Measurements from ENCODE around the gene KLF13.

DNA sequence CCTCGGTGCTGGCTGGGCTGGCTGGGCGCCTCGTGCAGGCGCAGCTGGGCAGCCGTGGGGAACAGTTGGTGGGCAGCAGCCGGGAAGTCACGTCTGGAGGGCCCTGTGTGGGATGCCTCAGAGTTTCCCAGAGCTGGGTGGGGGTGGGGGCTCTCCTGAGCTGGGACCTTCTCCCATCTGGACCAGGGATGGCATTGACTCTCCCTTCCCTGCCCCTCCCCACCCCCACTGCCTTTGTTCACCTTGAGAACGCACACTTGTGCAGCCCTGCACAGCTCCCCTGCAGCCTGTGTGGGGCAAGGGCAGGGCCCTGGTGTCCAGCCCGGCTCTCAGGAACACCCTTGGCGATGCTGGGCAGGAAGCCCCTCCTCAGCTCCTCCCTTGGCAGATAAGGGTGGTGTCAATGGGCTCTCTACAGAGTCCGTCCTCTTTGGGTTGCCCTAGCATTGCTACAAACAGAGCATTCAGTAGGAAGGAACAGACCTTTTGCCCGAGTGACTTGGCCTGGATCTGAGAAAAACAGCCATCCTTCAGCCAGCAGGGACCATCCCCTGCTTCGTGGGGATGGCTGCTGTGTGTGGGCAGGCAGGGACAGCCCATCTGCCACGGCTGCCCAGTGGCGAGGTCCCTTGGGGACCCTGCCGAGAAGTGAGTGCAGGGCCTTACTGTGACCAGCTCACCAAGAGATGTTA is 25.5 kb upstream of the KLF13 start:
- TF ChIP-seq CTCF (conservative IDR thresholded peaks at IDR 0.05 in 1 of 2, IDR thresholded peaks at IDR 0.05 in 1 of 2; ENCODE audit: low read depth in 1 of 2, low read length in 2 of 2) (no peak), EZH2 (IDR thresholded peaks at IDR 0.05; ENCODE audit: low read length, missing control alignments) (no peak)
